Ectodermal cell (in vitro differentiated cells): ENCODE data around the gene NIPAL4.

Experiments
- H3K27ac ChIP-seq: 2 replicates; pipeline ENCODE4 v1.7.0; 2013; ENCODE audit warnings: mild to moderate bottlenecking, low read depth, low read length; ENCODE audit not compliant: insufficient read depth, poor library complexity, severe bottlenecking
- H3K27me3 ChIP-seq: 2 replicates; pipeline ENCODE4 v1.7.0; 2013; ENCODE audit warnings: mild to moderate bottlenecking, low read length; ENCODE audit not compliant: insufficient read depth, control insufficient read depth, poor library complexity, severe bottlenecking
- H3K36me3 ChIP-seq: one replicate; pipeline ENCODE4 v1.7.0; 2013; ENCODE audit warnings: low read length; ENCODE audit not compliant: control insufficient read depth, insufficient read depth
- H3K4me1 ChIP-seq: one replicate; pipeline ENCODE4 v1.7.0; 2013; ENCODE audit warnings: low read length; ENCODE audit not compliant: control insufficient read depth, insufficient read depth
- H3K4me3 ChIP-seq: 2 replicates; pipeline ENCODE4 v1.7.0; 2013; ENCODE audit warnings: low read depth, low read length, control low read depth; ENCODE audit not compliant: insufficient read depth
- H3K9me3 ChIP-seq: 2 replicates; pipeline ENCODE4 v1.7.0; 2013; ENCODE audit warnings: mild to moderate bottlenecking, low read length, moderate library complexity; ENCODE audit not compliant: control insufficient read depth
- WGBS, 2 experiments: methylation state at CpG; one replicate each; pipeline ENCODE4 v1.1.7; 2013; ENCODE audit warnings: missing lambda C conversion rate in 2 of 2; 5-methylcytosine and 5-hydroxymethylcytosine counted together

The NIPAL4 gene

DNA sequence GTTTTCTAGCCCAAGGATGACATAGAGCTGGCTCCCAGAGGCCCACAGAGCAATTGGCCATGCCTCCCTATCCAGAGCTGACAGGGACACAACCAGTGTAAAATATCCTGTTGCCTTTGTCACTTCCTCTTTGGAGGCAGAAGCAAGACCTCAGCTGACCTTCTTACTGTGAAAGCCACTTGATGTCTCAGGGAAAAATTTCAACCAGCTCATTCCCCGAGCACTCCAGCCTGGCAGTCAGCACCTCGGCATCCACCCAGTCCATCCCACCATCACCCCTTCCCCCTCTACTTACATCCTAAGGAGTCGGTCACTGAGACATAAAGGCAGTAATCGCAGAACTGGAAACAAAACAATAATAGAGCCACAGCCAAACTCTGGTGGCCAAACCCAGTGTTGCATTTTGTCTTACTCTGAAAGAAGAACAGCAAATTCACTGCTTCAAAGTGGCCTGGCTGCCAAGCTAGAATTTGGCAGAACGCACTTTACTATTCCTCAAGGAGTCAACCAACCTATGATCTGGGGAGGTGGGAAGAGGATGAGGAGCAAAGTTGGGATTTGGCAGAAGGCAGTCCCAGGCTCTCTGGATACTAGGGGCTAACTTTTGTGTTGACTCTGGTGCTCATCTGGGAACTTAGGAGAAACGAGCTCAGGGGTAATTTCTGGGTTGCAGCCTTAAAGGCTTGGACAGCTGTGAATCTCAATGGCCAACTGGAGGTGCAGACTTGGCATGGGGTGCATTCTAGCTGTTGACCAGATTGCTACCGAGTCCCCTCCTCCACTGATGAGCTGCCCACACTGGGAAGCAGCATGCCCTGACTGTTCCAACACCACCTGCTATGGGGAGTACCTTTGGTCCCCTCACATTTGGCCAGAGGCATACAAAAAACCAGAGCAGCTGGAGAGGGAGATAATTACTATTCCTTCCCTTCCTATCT is 13.6 kb downstream of the NIPAL4 start:
- no peak overlapping the region for H3K4me3 ChIP-seq
- no peaks in the 10 kb centered on the region for H3K4me1 ChIP-seq
- no peaks in the 10 kb centered on the region for H3K27me3 ChIP-seq
- no peaks in the 10 kb centered on the region for H3K36me3 ChIP-seq
- 90 to 94% methylated on average over 7 of the region's 7 CpGs for WGBS, 2 experiments
- no peak overlapping the region for H3K27ac ChIP-seq
- no peaks in the 10 kb centered on the region for H3K9me3 ChIP-seq

DNA sequence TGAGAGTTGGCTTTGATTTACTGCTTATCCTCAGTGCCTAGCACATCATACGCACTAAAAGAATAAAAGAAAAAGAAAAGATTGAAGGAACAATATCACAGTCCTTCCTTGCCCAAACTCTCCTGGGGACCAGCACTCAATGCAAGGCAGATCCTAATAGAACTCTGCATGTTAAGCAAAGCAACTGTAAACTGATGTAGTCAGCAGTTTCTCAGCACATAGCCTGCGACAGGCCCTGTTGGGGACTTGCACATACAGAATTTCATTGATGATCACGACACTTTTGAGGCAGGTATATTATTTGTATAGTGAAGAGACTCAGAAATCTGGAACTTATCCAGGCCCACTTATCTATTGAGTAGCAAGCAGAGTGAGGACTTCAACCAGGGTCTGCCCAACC is 15.4 kb downstream of the NIPAL4 start:
- H3K4me1 ChIP-seq, result no peaks in the 10 kb centered on the region
- no peak overlapping the region for H3K4me3 ChIP-seq
- no peaks in the 10 kb centered on the region for H3K36me3 ChIP-seq
- H3K27ac ChIP-seq, result no peak overlapping the region
- no peaks in the 10 kb centered on the region for H3K9me3 ChIP-seq
- no peaks in the 10 kb centered on the region for H3K27me3 ChIP-seq
- 94 to 100% methylated on average over 3 of the region's 3 CpGs for WGBS, 2 experiments

DNA sequence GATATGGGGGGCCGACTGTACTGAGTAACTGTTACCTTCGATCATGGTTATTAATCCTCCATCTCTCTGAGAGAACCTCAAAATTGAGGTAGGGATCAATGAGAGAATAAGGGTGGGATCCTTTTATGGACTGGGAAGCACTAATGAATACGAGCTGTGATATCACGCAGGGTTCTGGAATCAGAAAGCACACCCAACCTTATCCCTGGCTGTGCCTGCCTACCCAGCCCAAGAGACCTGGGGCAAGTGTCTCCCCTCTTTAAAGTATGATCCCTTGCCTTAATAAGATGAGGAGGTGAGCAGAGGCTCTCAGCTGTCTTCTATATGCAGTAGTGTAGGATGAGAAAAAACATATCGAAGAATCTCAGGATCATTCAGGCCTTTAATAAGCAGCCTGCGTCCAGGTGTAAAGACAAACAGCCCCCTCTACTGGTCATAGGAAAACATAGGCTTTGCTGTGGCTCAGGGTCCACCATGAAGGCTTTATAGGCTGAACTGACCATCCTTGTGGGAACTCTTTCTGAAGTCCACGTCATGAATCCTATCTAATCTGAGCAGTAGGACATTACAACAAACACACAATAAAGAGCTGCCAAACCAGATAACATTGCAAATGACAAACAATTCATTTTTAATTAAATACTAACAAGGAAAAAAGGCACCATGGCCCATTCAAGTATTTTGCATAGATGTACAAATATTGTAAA is 16.8 kb downstream of the NIPAL4 start:
- no peaks in the 10 kb centered on the region for H3K36me3 ChIP-seq
- H3K9me3 ChIP-seq, result no peaks in the 10 kb centered on the region
- H3K4me3 ChIP-seq, result no peak overlapping the region
- no peaks in the 10 kb centered on the region for H3K4me1 ChIP-seq
- H3K27me3 ChIP-seq, result no peaks in the 10 kb centered on the region
- H3K27ac ChIP-seq, result no peak overlapping the region
- WGBS, 2 experiments, result 74 to 75% methylated on average over 7 of the region's 7 CpGs

DNA sequence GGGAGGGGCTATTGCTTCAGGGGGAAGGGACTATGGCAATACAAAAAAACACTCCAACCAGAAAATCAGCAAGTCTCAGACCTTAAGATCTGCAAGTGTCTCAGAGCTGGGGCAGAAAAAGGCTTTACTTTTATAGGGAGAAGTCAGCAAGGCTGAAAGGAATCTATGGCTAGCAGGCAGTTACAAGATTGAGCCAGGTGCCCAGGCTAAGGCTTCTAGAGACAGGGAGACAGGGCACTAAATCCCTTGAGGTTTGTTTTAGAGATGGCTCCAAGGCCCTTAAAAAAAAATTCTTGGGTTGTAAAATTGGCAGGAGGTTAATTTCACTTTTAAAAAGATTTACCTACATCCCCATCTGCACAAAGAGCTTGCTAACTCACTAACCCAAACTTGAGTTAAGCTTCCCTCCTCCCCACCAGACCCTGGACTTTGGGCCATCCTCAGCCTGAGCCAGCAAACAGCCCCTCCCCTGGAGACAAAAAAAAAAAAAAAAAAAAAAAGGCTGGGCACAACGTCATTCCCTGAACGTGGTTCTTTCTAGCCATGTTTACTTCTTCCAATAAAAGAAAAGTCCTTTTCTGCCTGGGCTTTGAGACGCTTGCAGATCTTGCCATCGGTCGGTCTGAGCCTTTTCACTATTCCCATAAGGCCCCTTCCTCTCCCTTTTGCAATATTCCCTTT is 17.9 kb downstream of the NIPAL4 start:
- 57 to 61% methylated on average over 5 of the region's 5 CpGs for WGBS, 2 experiments
- H3K27ac ChIP-seq, result no peak overlapping the region
- no peak overlapping the region for H3K4me3 ChIP-seq
- H3K36me3 ChIP-seq, result no peaks in the 10 kb centered on the region
- H3K4me1 ChIP-seq, result no peaks in the 10 kb centered on the region
- no peaks in the 10 kb centered on the region for H3K9me3 ChIP-seq
- no peaks in the 10 kb centered on the region for H3K27me3 ChIP-seq

DNA sequence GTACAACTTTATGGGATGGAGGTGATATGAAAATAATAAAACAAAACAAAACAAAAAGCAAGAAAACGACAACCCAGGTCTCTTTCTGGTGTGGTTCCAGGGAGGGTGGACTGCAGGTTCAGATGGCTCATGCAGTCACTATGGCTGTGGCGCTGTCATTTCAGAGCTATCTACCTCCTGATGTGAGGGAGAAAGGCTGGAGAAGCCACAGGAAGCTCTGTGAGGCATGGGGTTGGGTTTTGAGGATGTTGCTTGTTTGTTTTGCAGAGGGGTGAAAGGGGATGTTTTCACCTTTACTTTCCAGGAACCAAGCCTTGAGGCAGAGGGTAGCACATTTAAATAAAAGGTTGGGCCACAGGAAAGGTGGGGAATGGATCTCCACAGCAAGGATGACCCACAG is 18.7 kb downstream of the NIPAL4 start:
- Histone ChIP-seq H3K27me3 (no peaks in the 10 kb centered on the region), H3K36me3 (no peaks in the 10 kb centered on the region), H3K9me3 (no peaks in the 10 kb centered on the region), H3K4me1 (no peaks in the 10 kb centered on the region), H3K27ac (no peak overlapping the region), H3K4me3 (no peak overlapping the region)
- 74 to 85% methylated on average over 2 of the region's 2 CpGs for WGBS, 2 experiments

DNA sequence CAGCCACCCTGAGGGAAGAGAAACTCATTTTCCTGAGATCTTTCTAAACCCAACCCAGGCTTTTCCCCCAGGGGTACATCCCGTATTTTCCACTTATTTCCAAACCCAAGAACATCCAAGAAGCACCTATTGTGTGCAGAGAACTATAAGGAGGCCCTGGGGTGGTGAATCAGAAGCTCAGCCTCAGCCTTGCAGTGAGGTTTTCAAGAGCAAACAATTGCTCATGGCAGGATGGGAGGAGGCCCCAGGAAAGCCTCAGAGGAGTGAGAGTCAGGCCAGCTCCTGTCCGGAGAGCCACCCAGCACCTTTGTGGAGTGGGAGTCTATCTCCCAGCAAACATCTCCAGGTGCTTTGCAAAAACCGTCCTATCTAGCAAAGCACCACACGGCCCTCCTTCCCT is 19.2 kb downstream of the NIPAL4 start:
- H3K4me1 ChIP-seq, result no peaks in the 10 kb centered on the region
- H3K9me3 ChIP-seq, result no peaks in the 10 kb centered on the region
- WGBS, 2 experiments, result 79 to 84% methylated on average over 4 of the region's 4 CpGs
- H3K4me3 ChIP-seq, result no peak overlapping the region
- no peaks in the 10 kb centered on the region for H3K36me3 ChIP-seq
- no peak overlapping the region for H3K27ac ChIP-seq
- no peaks in the 10 kb centered on the region for H3K27me3 ChIP-seq

DNA sequence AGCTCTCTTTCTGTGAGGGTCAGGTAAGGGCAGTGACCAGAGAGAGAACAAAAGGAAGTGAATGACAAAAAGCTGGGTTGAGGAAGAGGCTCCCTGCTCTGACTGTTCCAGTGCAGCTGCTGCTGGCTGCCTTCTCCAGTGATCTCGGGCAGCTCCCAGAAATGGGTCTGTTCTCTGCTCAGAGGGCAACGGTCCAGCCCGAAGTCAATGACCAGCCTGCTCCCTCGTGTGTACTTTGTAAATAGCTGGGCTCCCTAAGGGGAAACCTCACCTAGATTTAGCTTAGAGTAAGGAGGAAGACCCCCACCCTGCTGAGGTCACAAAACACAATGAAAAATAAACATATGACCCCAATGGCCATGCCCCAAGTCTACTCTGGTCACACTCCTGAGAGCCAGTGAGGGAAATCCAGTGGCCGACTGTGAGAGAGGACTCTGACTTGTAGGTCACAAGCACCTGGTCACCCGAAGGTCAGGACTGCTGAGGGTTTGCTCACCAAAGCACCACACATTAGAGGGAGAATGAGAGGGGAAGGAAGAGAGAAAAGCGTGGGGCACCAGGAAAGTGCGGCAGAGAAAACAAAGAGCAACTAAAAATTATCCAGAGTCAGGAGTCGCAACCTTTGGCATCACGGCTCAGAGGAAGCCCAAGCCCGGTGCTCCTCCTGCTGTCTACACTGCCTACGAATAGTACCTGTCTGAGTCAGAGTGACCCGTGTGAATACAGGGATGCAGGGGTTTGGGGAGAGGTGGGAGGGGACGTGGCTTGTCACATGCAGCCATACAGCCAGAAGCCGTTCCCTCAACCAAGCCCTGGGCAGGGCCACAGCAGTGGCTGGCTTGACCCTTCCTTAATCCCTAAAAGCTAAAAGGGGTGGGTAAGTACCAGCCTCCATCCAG is 19.8 kb downstream of the NIPAL4 start:
- Histone ChIP-seq H3K9me3 (no peaks in the 10 kb centered on the region), H3K27ac (no peak overlapping the region), H3K36me3 (no peaks in the 10 kb centered on the region), H3K4me1 (no peaks in the 10 kb centered on the region), H3K27me3 (no peaks in the 10 kb centered on the region), H3K4me3 (no peak overlapping the region)
- WGBS, 2 experiments, result 88 to 90% methylated on average over 15 of the region's 15 CpGs

DNA sequence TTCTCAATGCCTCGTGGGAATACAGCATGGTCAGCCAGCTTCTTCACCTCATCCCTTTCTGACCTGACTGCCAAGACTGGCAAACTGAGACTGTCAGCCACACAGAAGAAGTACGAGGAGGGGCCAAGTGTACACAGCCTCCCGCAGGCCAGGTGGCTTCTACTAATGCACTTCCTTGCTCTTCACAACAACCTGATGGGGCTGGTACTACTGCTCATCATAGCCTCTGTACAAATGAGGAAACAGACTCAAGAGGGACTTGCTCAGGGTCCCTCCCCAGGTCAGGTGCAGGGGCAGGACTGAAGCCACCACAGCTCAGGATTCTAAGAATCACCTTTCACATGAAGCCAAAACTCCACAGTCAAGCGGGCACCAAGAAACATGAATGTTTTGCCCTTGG is 21.3 kb downstream of the NIPAL4 start:
- Histone ChIP-seq H3K36me3 (no peaks in the 10 kb centered on the region), H3K27me3 (no peaks in the 10 kb centered on the region), H3K27ac (no peak overlapping the region), H3K4me1 (no peaks in the 10 kb centered on the region), H3K4me3 (no peak overlapping the region), H3K9me3 (no peaks in the 10 kb centered on the region)
- 91% methylated on average over 4 of the region's 4 CpGs for WGBS, 2 experiments

DNA sequence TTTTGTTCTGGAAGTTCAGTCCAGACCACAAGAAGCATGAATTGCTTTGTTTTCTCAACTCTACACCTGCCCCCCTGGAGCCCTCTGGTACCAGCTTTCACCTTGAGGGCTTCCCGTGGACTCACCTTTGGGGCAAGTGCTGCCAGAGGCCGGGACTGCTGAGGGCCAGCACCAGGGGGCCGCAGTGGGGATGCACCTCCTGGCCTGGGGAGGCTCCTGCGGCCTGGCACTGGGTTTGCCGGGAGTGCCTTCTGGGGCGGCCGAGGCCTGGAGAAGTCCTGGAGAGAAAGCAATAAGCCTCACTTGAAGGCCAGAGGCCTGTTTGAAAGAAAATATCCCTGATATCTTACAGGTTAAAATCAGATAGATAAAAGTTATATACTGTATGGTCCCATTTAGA is 21.7 kb downstream of the NIPAL4 start:
- 94 to 96% methylated on average over 7 of the region's 7 CpGs for WGBS, 2 experiments

More for the DNA sequence above, 21.7 kb downstream of the NIPAL4 start:
- H3K4me3 ChIP-seq, result no peak overlapping the region
- H3K4me1 ChIP-seq, result no peaks in the 10 kb centered on the region
- no peaks in the 10 kb centered on the region for H3K36me3 ChIP-seq
- H3K27ac ChIP-seq, result no peak overlapping the region
- H3K27me3 ChIP-seq, result no peaks in the 10 kb centered on the region
- no peaks in the 10 kb centered on the region for H3K9me3 ChIP-seq
